ENCODE data around the gene STXBP2.

DNA sequence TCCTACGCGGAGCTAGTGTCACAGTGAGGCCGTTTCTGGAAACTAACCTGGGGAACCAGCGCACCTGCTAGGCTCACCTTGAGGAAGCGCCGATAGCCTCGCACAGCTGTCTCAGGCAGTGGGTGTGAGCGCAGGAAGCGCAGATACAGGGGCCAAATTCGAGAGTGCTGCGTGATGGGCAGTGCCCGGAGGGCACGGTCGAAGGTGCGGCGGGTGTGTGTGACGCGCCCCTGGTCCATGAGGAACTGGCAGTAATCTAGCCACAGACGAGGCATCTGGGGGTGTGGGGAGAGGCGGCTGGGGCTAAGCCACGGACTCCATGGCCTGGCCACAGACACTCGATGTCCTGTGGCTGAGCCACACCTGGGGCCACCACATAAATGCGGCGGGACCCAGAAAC lies 9.7 kb upstream of the STXBP2 start:
- TF ChIP-seq POLR2A (IDR thresholded peaks at IDR 0.05; ENCODE audit: low read depth, low read length) (no peak), TAF1 (IDR thresholded peaks at IDR 0.05; ENCODE audit: borderline replicate concordance, low read depth, low read length) (no peak), POLR2AphosphoS5 (IDR thresholded peaks at IDR 0.05; ENCODE audit: low read depth, low read length) (no peak)
